NCI-H1930 (cell line): Measurements from ENCODE around the gene SEMA5A.

ENCODE experiments used
- DNase-seq, 2 experiments: peaks; one replicate each; lab custom pipeline; 2025; lab: John Stamatoyannopoulos, UW

SEMA5A gene

GRCh38 chr5:9399094-9399493, 146.8 kb downstream of the SEMA5A start:
- no peak for DNase-seq

GRCh38 chr5:9398227-9398626, 147.6 kb downstream of the SEMA5A start:
- DNase-seq = no peak

DNA sequence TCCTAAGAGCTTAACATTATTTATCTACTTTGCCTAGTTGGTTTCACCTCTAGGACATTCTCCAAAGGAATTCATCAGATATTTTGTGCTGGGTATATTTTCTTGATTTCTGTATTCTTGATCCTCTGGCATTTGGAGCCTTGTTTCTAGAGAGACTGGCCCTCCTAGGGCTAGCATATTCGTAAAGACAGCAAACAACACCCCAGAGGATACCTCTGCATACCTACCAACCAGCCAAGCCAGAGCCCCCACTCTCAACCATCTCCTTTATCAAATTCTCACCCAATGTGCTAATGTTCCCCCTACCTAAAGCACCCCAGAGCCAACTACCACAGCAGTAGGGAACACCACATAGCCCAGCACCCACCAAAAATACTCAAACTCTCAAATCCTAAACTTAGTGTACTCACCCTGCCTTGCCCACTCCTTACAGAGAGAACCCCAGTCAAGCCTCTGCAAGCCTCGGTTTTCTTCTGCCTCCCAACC, 149.5 kb downstream of the SEMA5A start:
- no peak for DNase-seq

DNA sequence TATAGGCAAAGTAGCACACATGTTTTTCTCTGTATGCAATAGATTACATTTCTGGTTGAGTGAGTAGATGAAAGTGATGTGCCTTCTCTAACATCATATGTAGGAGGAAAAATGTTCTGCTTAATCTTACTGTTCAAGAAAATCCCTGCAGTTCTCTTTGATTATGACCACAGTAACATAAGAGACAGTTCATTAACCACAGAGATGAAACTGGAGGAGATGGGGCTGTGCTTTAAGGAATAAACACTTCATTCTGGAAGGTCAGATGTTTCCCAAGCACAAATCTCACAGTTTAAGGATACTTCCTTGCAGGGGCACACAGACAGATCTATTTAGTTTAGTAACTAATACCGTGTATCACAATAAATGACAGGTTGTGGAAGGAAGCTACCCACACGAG, 150.2 kb downstream of the SEMA5A start:
- no peak for DNase-seq

DNA sequence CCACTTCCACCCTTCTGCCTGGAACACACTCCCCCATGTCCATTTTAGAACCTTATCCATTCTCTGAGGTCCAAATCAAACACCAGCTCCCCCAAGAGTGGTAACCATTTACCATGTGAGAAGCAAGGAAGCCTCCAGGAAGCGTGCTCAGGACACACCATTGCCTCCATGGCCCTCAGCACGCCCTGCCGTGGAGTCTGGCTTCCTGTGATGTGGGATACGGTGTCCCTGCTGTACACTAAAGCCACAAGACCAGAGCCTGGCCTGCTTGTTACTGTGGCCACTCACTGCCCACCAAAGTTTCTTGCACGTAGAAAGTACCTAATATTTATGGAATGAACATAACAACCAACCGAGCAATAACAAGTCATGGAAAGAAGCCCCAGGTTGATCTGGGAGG, 151.7 kb downstream of the SEMA5A start:
- no peak for DNase-seq

- DNase-seq = no peak
Observed at GRCh38 chr5:9392625-9393024, 153.2 kb downstream of the SEMA5A start.

- no peak for DNase-seq
Observed at GRCh38 chr5:9391080-9391479, 154.8 kb downstream of the SEMA5A start.

GRCh38 chr5:9390113-9390512, 155.8 kb downstream of the SEMA5A start:
- DNase-seq = no peak

GRCh38 chr5:9388941-9389674, 156.8 kb downstream of the SEMA5A start:
- no peak for DNase-seq

GRCh38 chr5:9387879-9388278, 158.0 kb downstream of the SEMA5A start:
- no peak for DNase-seq

GRCh38 chr5:9386945-9387344, 158.9 kb downstream of the SEMA5A start:
- DNase-seq = no peak

DNA sequence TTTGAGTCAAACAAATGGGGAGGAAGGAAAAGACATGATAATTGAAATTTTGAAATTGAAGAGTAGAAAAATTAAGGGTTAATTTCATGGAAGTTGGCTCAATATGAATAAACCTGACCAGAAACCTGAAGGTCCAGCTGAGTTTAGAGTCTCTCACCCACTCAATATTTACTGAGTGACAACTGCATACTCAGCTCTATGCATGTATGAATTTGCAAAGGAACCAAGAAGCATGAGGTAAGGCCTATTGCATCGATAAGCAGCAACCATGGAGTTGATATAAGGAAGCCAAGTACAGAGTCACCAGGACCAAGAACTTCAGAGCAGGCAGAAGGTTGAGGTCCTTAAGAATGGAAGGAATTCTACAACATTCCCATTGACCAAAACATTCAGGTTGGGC, 163.4 kb downstream of the SEMA5A start:
- no peak for DNase-seq

DNA sequence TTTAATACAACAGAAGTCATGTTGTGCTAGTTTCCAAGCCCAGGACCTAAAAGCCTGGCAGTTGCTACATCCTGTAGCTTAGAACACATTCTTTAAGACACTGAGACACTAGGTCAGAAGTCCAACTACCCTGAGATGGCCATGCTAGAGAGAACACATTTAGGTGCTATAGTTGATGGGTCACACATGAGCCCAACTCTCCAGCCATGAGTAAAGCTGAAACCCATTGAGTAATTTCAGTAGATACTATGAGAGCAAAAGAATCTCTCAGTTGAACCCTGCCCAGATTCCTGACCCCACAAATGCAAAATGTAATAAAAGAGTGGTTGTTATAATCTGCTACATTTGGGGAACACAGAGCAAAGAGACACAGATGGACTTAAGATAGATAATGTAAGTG, 164.4 kb downstream of the SEMA5A start:
- DNase-seq = no peak

- DNase-seq = no peak
Observed at GRCh38 chr5:9380109-9380508, 165.8 kb downstream of the SEMA5A start.

GRCh38 chr5:9376363-9377117, 169.3 kb downstream of the SEMA5A start:
- no peak for DNase-seq

DNA sequence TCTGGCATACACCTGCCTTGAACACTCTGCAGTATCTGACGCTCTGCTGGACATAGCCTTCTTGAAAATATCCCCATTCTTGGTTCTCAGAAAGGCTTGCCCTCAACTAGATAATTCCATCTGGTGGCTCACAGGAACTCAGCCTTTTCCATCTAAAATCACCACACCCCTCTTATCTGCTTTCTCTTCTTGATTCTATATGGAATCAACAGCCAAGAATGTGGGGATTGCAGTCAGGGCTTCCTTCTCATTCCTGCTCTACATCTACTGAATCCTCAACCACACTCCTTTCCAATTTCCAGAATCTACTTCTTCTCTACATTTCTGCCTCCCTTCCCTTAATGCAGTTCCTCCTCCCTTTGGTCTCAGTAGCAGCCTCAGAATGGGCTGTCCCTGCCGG, 170.1 kb downstream of the SEMA5A start:
- no peak for DNase-seq

DNA sequence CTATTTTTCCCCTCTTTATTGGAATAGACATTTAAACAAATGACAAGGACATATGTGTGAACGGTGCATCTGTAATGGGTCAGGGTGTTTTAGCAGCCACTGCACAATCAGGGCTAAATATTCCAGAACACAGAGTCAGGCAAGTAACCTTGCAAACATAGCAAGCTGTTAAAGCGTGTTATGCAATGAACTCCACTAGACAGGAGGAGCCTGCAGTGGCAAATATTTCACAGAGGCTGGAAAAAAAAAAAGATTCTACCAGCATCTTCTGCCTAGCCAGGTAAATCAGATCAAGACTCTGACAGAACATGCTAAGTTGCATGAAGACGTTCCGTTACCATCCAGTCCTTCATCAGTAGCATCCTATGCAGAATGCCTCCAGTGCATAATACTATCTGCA, 171.8 kb downstream of the SEMA5A start:
- DNase-seq = no peak

GRCh38 chr5:9373571-9373970, 172.3 kb downstream of the SEMA5A start:
- DNase-seq = no peak

- DNase-seq = no peak
Observed at GRCh38 chr5:9370256-9370655, 175.6 kb downstream of the SEMA5A start.

DNA sequence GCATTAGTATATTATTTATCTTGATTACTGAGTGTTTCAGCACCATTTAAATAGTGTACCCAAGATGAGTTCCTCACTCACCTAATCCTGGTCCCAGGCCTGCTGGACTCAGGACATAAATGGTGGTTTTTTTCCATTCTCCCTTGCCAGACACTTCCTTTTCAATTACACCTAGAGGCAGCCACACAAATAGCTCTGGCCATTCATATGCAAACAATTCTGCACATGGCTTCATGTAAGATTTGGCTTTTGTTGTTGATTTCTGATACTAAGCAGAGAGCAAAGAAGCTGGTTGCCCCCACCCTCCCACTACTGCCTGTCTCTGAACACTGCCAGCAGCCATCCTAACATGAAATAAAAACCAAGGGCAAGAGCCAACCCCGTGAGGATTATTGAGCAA, 180.4 kb downstream of the SEMA5A start:
- DNase-seq = no peak

DNA sequence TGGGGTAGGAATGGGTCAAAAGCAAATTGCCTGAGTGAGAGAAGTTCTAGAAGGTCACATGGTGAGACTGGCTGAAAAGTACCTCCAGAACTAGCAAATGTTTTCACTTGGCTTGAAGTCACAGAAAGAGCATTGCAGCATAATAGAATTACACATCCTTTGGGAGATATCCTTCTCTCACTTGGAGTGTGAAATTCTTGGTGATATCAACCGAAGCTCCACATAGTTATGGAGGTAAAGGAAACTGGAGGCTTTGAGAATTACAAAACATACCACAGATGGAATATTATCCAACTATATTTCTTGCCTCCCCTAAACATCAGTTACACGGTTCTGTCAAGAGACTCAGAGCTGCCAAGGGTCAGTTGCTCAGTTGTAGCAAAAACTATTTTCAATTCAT, 182.4 kb downstream of the SEMA5A start:
- no peak for DNase-seq

- no peak for DNase-seq
Observed at GRCh38 chr5:9363026-9363425, 182.8 kb downstream of the SEMA5A start.

GRCh38 chr5:9362600-9362999, 183.3 kb downstream of the SEMA5A start:
- no peak for DNase-seq

- peak in 1 of 2 experiments; percentile 73 for DNase-seq
Observed at GRCh38 chr5:9361835-9362234, 184.0 kb downstream of the SEMA5A start.
